CD4-positive, alpha-beta T cell treated with Interleukin-12 subunit alpha and Interleukin-12 subunit beta, for 1 hour (primary cell): Measurements from ENCODE around the gene PPP1R12C.

ENCODE experiments used
- DNase-seq: peaks from one replicate; pipeline ENCODE4 v3.0.0-alpha.2; 2020

The PPP1R12C gene

DNA sequence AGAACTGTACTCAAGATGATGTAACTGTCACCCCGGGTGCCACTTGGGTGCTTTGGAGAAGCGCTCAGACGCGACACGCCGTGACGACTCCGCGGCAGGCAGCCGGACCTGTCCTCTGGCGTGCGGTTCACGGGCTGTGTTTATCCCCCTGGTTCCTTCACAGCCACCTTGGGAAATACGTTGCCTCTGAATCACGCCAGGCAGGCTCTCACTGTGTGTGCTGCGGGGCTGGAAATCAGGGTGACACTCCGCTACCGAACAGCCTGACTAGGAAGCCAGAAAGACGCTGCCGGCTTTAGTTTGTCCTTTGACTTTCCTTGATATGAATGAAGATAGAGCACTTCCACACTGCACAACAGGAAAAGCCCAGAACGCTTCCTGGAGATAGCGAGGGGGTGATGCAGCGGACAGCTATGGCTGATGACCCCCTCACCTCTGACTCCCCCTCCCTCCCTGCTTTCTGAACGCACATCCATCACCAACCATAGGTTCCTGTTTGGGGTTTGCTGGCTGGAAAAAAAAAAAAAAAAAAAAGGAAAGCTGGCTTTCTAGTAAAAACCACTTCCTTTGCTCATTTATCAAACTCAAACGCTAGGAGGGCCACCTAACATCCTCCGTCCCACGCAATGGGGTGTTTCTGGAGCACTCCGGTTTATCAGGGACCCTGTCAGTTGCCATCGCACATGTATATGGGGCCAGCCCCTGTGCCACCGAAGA is 75.7 kb downstream of the PPP1R12C start:
- DNase-seq, result no peak

DNA sequence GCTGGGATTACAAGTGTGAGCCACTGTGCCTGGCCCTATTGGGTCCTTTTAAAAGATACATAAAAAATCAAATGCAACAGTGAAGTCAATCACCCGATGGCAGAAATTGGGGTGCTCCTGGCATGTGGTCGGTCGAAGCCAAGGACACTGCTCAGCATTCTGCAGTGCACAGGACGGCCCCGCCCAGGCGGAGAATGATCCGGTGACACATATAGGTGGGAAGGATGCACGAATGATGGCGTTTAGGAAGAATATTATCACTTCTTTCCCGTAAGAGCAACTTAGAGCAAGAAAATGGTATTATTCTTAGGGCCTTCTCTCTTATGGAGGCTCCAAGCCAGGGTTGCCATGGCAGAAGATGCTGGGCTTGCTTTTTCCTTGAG is 76.2 kb downstream of the PPP1R12C start:
- no peak for DNase-seq
